ENCODE results near the gene CHORDC1.

CHORDC1 gene

GRCh38 chr11:90192869-90193582, 29.8 kb downstream of the CHORDC1 start:
- TF ChIP-seq MYC (IDR thresholded peaks at IDR 0.05; ENCODE audit: low read depth, low read length) (no peak), POLR2A (IDR thresholded peaks at IDR 0.05; ENCODE audit: extremely low read depth, insufficient read length) (no peak), CTCF (IDR thresholded peaks at IDR 0.05; ENCODE audit: low read depth, low read length) (no peak), MAX (IDR thresholded peaks at IDR 0.05; ENCODE audit: low read depth, low read length) (no peak)
- DNase-seq (ENCODE audit: low read depth), result no peak
- H3K4me3 ChIP-seq (ENCODE audit: low read depth, low read length), result no peak overlapping the region

GRCh38 chr11:90189011-90189410, 33.8 kb downstream of the CHORDC1 start:
- H3K4me3 ChIP-seq (ENCODE audit: low read depth, low read length), result no peak overlapping the region
- DNase-seq (ENCODE audit: low read depth), result no peak
- no peak for TF ChIP-seq MAX (IDR thresholded peaks at IDR 0.05; ENCODE audit: low read depth, low read length)
- no peak for TF ChIP-seq CTCF (IDR thresholded peaks at IDR 0.05; ENCODE audit: low read depth, low read length)
- no peak for TF ChIP-seq MYC (IDR thresholded peaks at IDR 0.05; ENCODE audit: low read depth, low read length)
- TF ChIP-seq POLR2A (IDR thresholded peaks at IDR 0.05; ENCODE audit: extremely low read depth, insufficient read length), result no peak

GRCh38 chr11:90187839-90188238, 35.0 kb downstream of the CHORDC1 start:
- no peak for TF ChIP-seq MYC (IDR thresholded peaks at IDR 0.05; ENCODE audit: low read depth, low read length)
- no peak for TF ChIP-seq MAX (IDR thresholded peaks at IDR 0.05; ENCODE audit: low read depth, low read length)
- TF ChIP-seq CTCF (IDR thresholded peaks at IDR 0.05; ENCODE audit: low read depth, low read length), result no peak
- no peak for TF ChIP-seq POLR2A (IDR thresholded peaks at IDR 0.05; ENCODE audit: extremely low read depth, insufficient read length)
- DNase-seq (ENCODE audit: low read depth), result no peak
- no peak overlapping the region for H3K4me3 ChIP-seq (ENCODE audit: low read depth, low read length)

- DNase-seq (ENCODE audit: low read depth), result no peak
- no peak for TF ChIP-seq MAX (IDR thresholded peaks at IDR 0.05; ENCODE audit: low read depth, low read length)
- no peak for TF ChIP-seq MYC (IDR thresholded peaks at IDR 0.05; ENCODE audit: low read depth, low read length)
- TF ChIP-seq POLR2A (IDR thresholded peaks at IDR 0.05; ENCODE audit: extremely low read depth, insufficient read length), result no peak
- TF ChIP-seq CTCF (IDR thresholded peaks at IDR 0.05; ENCODE audit: low read depth, low read length), result no peak
- no peak overlapping the region for H3K4me3 ChIP-seq (ENCODE audit: low read depth, low read length)
These were observed 42.9 kb downstream of the CHORDC1 start for GRCh38 chr11:90179923-90180322.

GRCh38 chr11:90178751-90179150, 44.1 kb downstream of the CHORDC1 start:
- H3K4me3 ChIP-seq (ENCODE audit: low read depth, low read length), result no peak overlapping the region
- no peak for TF ChIP-seq CTCF (IDR thresholded peaks at IDR 0.05; ENCODE audit: low read depth, low read length)
- no peak for TF ChIP-seq POLR2A (IDR thresholded peaks at IDR 0.05; ENCODE audit: extremely low read depth, insufficient read length)
- TF ChIP-seq MYC (IDR thresholded peaks at IDR 0.05; ENCODE audit: low read depth, low read length), result no peak
- TF ChIP-seq MAX (IDR thresholded peaks at IDR 0.05; ENCODE audit: low read depth, low read length), result no peak
- DNase-seq (ENCODE audit: low read depth), result no peak
